Panc1 (cell line): ENCODE measurements around the gene ECI1. TPM values are rescaled to one million over a fixed set of nuclear protein-coding genes. Genes with fewer than 3 reads are reported as not detected.

ENCODE experiments used
- ATAC-seq: fragments of 200-7000 bp; cut with Tn5 transposase; 2 replicates; pipeline ENCODE4 v1.9.1; 2020; ENCODE audit warnings: mild to moderate bottlenecking, moderate library complexity
- BruUV-seq: library from RNA; stranded (reverse); fragments of 400-500 nt; replicated peaks from 2 replicates; lab custom pipeline; 2021; lab: Mats Ljungman, UMichigan
- CTCF ChIA-PET: fragments of 300-600 bp; sonication (Branson Sonifier 250); formaldehyde crosslinking; loops from one replicate; lab custom pipeline; 2022; ENCODE audit warnings: antibody characterized with exemption; lab: Charles Lee
- POLR2A ChIA-PET: fragments of 300-600 bp; sonication (Branson Sonifier 250); formaldehyde crosslinking; loops from one replicate; lab custom pipeline; 2022; ENCODE audit warnings: antibody characterized with exemption; lab: Charles Lee
- DNase-seq: peaks from one replicate; pipeline ENCODE4 v3.0.0-alpha.2; 2010; ENCODE audit warnings: low read depth, low spot score
- H3K27ac ChIP-seq: 2 replicates; pipeline ENCODE4 v1.5.1; 2011; ENCODE audit warnings: mild to moderate bottlenecking, low read length, inconsistent platforms
- H3K27me3 ChIP-seq: fragments of 200-500 bp; sonication (Bioruptor generic); 2 replicates; pipeline ENCODE4 v1.6.0; 2014; ENCODE audit warnings: low read length, inconsistent platforms; ENCODE audit not compliant: control insufficient read depth, insufficient read depth
- H3K36me3 ChIP-seq: fragments of 200-500 bp; sonication (Bioruptor generic); 2 replicates; pipeline ENCODE4 v1.5.1; 2014; ENCODE audit warnings: inconsistent platforms, mild to moderate bottlenecking, low read length, moderate library complexity; ENCODE audit not compliant: control insufficient read depth, insufficient read depth
- H3K4me1 ChIP-seq: 2 replicates; pipeline ENCODE4 v1.5.1; 2011; ENCODE audit warnings: inconsistent platforms, mild to moderate bottlenecking, low read length, moderate library complexity; ENCODE audit not compliant: control insufficient read depth, insufficient read depth
- H3K4me3 ChIP-seq, 2 experiments: 2 replicates each; pipeline ENCODE4 v1.5.1; 2011 to 2012; ENCODE audit warnings: low read depth in 2 of 2, low read length in 2 of 2, mild to moderate bottlenecking in 2 of 2, inconsistent platforms in 1 of 2, moderate library complexity in 1 of 2
- H3K9me3 ChIP-seq: fragments of 200-500 bp; sonication (Bioruptor generic); 2 replicates; pipeline ENCODE4 v1.5.1; 2014; ENCODE audit warnings: low read depth, mild to moderate bottlenecking, inconsistent platforms, low read length, moderate library complexity; ENCODE audit not compliant: control insufficient read depth, insufficient read depth
- CTCF ChIP-seq: fragments of 450-650 bp; IDR thresholded peaks from 2 replicates; pipeline ENCODE4 v1.5.1; 2017; ENCODE audit warnings: mild to moderate bottlenecking
- POLR2AphosphoS5 ChIP-seq: IDR thresholded peaks from 2 replicates; pipeline ENCODE4 v1.6.1; 2012; ENCODE audit warnings: mild to moderate bottlenecking, low read depth, low read length, moderate library complexity
- REST ChIP-seq, 2 experiments: IDR thresholded peaks; 2 replicates each; pipeline ENCODE4 v1.6.1; 2011 to 2012; ENCODE audit warnings: low read depth in 2 of 2, control low read depth in 1 of 2, low read length in 1 of 2, mild to moderate bottlenecking in 1 of 2, moderate library complexity in 1 of 2; ENCODE audit not compliant: insufficient read depth in 1 of 2
- SIN3A ChIP-seq: IDR thresholded peaks from 2 replicates; pipeline ENCODE4 v1.6.1; 2012; ENCODE audit warnings: low read depth, mild to moderate bottlenecking, low read length, moderate library complexity, borderline replicate concordance; ENCODE audit not compliant: insufficient read depth
- TCF7L2 ChIP-seq: IDR thresholded peaks from 2 replicates; pipeline ENCODE4 v1.6.1; 2011; ENCODE audit warnings: mild to moderate bottlenecking, low read depth, low read length, inconsistent platforms
- in situ Hi-C: cut with HindIII; loops from 2 replicates; pipeline ENCODE4 v1.10.0; 2016; ENCODE audit warnings: low sequenced_read_pairs, low pct_unique_long_range_greater_than_20kb
- intact Hi-C: fragments of 100-400 bp; cut with micrococcal nuclease; formaldehyde crosslinking; loops from one replicate; pipeline ENCODE4 v1.10.0; 2022; ENCODE audit not compliant: unreplicated experiment
- total RNA-seq: library from RNA; stranded (reverse); gene quantifications from one replicate; pipeline ENCODE4 v1.2.1, GENCODE V29; 2021; ENCODE audit not compliant: unreplicated experiment

Gene ECI1
- total RNA-seq, 1 experiment from 2014 or later, result 117 TPM

GRCh38 chr16:2237493-2238149, 13.8 kb downstream of the ECI1 start:
- ChIA-PET POLR2A (no interaction called here), CTCF (interaction anchor here (0.6 kb wide), 1 partner anchor 15 kb away, joined by 3 read pairs; no protein-coding TSS in a partner anchor)
- H3K27ac ChIP-seq, result no peak overlapping the region
- H3K9me3 ChIP-seq, result no peaks in the 10 kb centered on the region
- no TSS peak for BruUV-seq
- in situ Hi-C loops, result no loop called here
- intact Hi-C loops, result no loop called here
- DNase-seq, result no peak
- H3K4me3 ChIP-seq, result no peak overlapping the region
- TF ChIP-seq SIN3A (no peak), POLR2AphosphoS5 (no peak; the same call in 1 of the 2 replicates), REST (IDR thresholded peaks at IDR 0.05; ENCODE audit: insufficient read depth in 1 of 2, low read depth in 2 of 2, low read length in 1 of 2) (no peak), CTCF (no peak), TCF7L2 (no peak)
- H3K27me3 ChIP-seq, result no peaks in the 10 kb centered on the region
- ATAC-seq, result no peak
- no peaks in the 10 kb centered on the region; the same call in 1 of the 2 replicates for H3K36me3 ChIP-seq
- H3K4me1 ChIP-seq, result peaks cover 8% of the 10 kb centered on the region

- H3K27ac ChIP-seq, result no peak overlapping the region
- CTCF ChIA-PET, result interaction anchor here (0.6 kb wide), 1 partner anchor 15 kb away, joined by 3 read pairs; no protein-coding TSS in a partner anchor
- H3K27me3 ChIP-seq, result no peaks in the 10 kb centered on the region
- no peaks in the 10 kb centered on the region for H3K9me3 ChIP-seq
- no TSS peak for BruUV-seq
- intact Hi-C loops, result no loop called here
- ATAC-seq, result no peak
- peaks cover 8% of the 10 kb centered on the region for H3K4me1 ChIP-seq
- POLR2A ChIA-PET, result no interaction called here
- no peak for DNase-seq
- H3K36me3 ChIP-seq, result no peaks in the 10 kb centered on the region; the same call in 1 of the 2 replicates
- no peak for TF ChIP-seq REST (IDR thresholded peaks at IDR 0.05; ENCODE audit: insufficient read depth in 1 of 2, low read depth in 2 of 2, low read length in 1 of 2)
- TF ChIP-seq SIN3A, result no peak
- no peak for TF ChIP-seq TCF7L2
- TF ChIP-seq CTCF, result no peak
- TF ChIP-seq POLR2AphosphoS5, result no peak
- H3K4me3 ChIP-seq, result no peak overlapping the region
- in situ Hi-C loops, result no loop called here
Measured at GRCh38 chr16:2237102-2237482, 14.3 kb downstream of the ECI1 start.
